ENCODE data around the gene CNNM2. TPM values are rescaled to one million over a fixed set of nuclear protein-coding genes. Genes with fewer than 3 reads are reported as not detected.
"Not testable (repeated sequence)": the region's sequence is repeated elsewhere in the genome, so short reads cannot be mapped to it uniquely, and the experiment has no call there.

Gene CNNM2
- total RNA-seq, 2 experiments from 2014 or later: 8.0 to 10.1 TPM

DNA sequence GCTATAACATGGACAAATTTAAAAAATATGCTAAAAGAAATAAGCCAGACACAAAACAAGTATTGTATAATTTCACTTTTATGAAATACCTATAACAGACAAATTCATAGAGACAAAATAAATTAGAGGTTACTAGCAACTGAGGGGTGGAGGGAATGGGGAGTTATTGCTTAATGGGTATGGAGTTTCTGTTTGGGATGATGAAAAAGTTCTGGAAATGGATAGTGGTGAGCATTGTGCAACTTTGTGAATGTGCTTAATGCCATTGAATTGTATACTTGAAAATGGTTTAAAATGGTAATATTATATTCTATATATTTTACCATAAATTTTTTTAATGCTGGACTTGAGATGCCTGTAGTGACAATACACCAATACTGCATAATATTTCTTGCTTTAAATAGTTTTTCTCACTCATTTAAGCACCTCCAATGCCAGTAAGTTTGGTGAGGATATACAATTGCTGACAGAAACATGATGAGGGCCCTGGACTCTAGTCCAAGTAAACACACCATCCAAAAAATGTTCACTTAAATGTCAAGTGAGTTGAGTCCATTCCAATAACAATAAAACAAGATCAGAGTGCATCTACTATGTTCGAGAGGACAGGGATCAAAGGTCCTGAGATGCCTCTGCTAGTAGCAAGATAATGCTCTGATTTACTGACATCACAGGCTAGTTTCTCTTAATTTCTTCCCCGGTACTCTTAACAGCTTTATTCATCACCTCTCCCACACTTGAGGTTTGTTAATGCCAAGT is 203.1 kb downstream of the CNNM2 start:
- H3K27ac Mint-ChIP-seq: no peak overlapping the region
- H3K27me3 Mint-ChIP-seq: no peaks in the 10 kb centered on the region

GRCh38 chr10:103123282-103124024 is 205.4 kb downstream of the CNNM2 start:
- H3K27me3 Mint-ChIP-seq: no peaks in the 10 kb centered on the region
- ATAC-seq (no peak), DNase-seq (no peak)
- peaks cover 30% of the 10 kb centered on the region for H3K4me1 Mint-ChIP-seq
- no peaks in the 10 kb centered on the region for H3K9me3 Mint-ChIP-seq (ENCODE audit: low read depth)
- H3K4me3 Mint-ChIP-seq: no peak overlapping the region
- no peak overlapping the region for H3K27ac Mint-ChIP-seq
- H3K36me3 Mint-ChIP-seq: peaks cover 19% of the 10 kb centered on the region
- CTCF ChIA-PET: no interaction called here

More for the DNA sequence above, 203.1 kb downstream of the CNNM2 start:
- no peak overlapping the region for H3K4me3 Mint-ChIP-seq
- DNase-seq (no peak), ATAC-seq (no peak)
- H3K4me1 Mint-ChIP-seq: peaks cover 17% of the 10 kb centered on the region
- no peaks in the 10 kb centered on the region for H3K9me3 Mint-ChIP-seq (ENCODE audit: low read depth)
- CTCF ChIA-PET: no interaction called here
- peaks cover 11% of the 10 kb centered on the region for H3K36me3 Mint-ChIP-seq

DNA sequence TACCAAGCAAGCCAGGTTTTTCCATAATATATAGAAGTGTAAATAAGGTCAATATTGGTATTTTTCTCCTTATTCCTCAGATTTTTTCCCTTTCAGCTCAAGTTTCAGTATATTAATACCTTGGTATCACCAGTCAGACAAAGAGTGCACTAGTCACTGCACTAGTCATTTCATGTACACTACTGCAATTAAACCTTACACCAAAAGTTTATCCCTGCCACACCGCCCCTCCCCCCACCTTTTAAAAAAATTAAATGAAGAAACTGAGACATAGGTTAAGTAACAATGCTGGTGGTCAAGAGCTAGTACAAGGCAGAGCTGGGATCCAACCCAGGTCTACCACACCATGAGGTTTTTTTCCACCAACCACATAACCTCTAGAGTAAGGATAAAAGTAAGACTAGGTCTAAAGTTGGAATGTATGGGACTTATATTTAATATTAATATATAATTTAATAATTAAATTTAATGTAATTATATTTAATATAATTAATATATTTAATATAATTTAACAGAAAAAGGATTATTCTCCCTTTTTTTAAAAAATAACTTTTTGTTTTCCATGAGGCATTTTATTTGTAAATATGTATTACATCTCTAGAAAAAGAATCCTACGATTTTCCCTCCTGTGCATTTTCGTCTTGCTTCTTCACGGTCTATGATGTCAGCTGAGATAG is 206.5 kb downstream of the CNNM2 start:
- CTCF ChIA-PET: interaction anchor here (0.6 to 0.8 kb wide), 2 partner anchors 206 to 371 kb away, joined by 3 read pairs; partner anchors contain the start of gene CNNM2
- no peak for ATAC-seq

DNA sequence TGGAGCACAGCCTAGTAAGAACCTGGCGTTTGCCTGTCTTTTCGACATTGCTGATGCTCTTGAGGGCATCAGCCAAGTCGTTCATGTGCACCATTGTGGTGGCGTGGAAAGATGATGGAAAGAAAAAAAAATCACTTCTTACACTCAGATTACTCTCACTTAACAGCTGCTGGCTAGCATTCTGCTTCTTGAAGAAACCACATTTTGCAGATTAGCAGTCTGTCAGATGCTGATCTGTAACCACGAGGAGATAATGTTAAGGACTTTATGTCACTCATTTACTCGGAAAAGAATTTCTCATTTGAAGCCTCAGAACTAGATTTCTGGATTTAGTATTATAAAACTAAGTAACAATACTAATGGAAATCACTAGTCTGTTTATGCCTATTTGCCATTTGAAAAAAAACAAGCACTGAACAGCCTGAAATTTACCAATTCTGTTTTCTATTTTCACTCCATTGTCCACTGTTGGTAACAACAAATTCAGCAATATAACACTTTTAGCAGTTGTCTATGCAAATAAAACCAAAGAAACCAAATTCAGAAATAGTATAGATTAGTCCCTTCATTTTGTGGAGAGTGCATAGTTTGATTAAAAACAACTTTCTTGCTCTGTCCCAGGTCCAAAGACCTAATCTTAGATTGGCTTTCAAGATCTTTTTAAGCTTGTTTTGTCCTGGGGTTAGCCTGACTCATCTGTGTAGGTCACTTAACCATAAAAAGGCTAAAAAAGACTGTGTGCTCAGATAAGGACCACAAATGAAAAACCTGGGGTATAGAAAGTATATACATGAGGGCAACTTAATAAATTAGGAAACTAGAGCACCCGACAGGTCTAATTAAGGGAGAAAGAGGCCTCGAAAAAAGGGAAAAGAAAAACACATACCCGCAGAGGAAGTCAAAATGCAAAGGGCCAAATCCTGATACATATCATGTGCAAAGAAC is 207.5 kb downstream of the CNNM2 start:
- peaks cover 20% of the 10 kb centered on the region for H3K36me3 Mint-ChIP-seq
- CTCF ChIA-PET: interaction anchor here (0.6 to 0.8 kb wide), 2 partner anchors 207 to 372 kb away, joined by 3 read pairs; partner anchors contain the start of gene CNNM2
- no peaks in the 10 kb centered on the region for H3K27me3 Mint-ChIP-seq
- no peak for ATAC-seq
- H3K9me3 Mint-ChIP-seq (ENCODE audit: low read depth): no peaks in the 10 kb centered on the region
- H3K27ac Mint-ChIP-seq: no peak overlapping the region
- H3K4me1 Mint-ChIP-seq: peaks cover 30% of the 10 kb centered on the region
- DNase-seq: no peak
- H3K4me3 Mint-ChIP-seq: no peak overlapping the region

More for the DNA sequence above, 206.5 kb downstream of the CNNM2 start:
- Mint-ChIP-seq H3K36me3 (peaks cover 19% of the 10 kb centered on the region), H3K27me3 (no peaks in the 10 kb centered on the region), H3K4me3 (no peak overlapping the region), H3K9me3 (ENCODE audit: low read depth) (no peaks in the 10 kb centered on the region), H3K4me1 (peaks cover 30% of the 10 kb centered on the region), H3K27ac (no peak overlapping the region)
- DNase-seq: no peak

- Mint-ChIP-seq H3K4me1 (peaks cover 30% of the 10 kb centered on the region), H3K4me3 (no peak overlapping the region), H3K27me3 (no peaks in the 10 kb centered on the region), H3K36me3 (peaks cover 34% of the 10 kb centered on the region), H3K27ac (no peak overlapping the region), H3K9me3 (ENCODE audit: low read depth) (no peaks in the 10 kb centered on the region)
- CTCF ChIA-PET: no interaction called here
- DNase-seq (no peak), ATAC-seq (no peak)
Measured at GRCh38 chr10:103127241-103127640, 209.1 kb downstream of the CNNM2 start.

GRCh38 chr10:103130180-103130579 is 212.1 kb downstream of the CNNM2 start:
- H3K4me3 Mint-ChIP-seq; H3K9me3 Mint-ChIP-seq (ENCODE audit: low read depth); ATAC-seq; DNase-seq; H3K27me3 Mint-ChIP-seq; CTCF ChIA-PET; H3K27ac Mint-ChIP-seq: not testable (repeated sequence)
- Mint-ChIP-seq H3K36me3 (peaks cover 53% of the 10 kb centered on the region), H3K4me1 (peaks cover 23% of the 10 kb centered on the region)

- H3K9me3 Mint-ChIP-seq (ENCODE audit: low read depth): peaks cover 3% of the 10 kb centered on the region
- H3K4me3 Mint-ChIP-seq: no peak overlapping the region
- no peak for ATAC-seq
- H3K27me3 Mint-ChIP-seq: no peaks in the 10 kb centered on the region
- DNase-seq: no peak
- H3K4me1 Mint-ChIP-seq: peaks cover 16% of the 10 kb centered on the region
- H3K36me3 Mint-ChIP-seq: peaks cover 56% of the 10 kb centered on the region
- CTCF ChIA-PET: no interaction called here
- H3K27ac Mint-ChIP-seq: no peak overlapping the region
Measured at GRCh38 chr10:103130910-103131309, 212.8 kb downstream of the CNNM2 start.

- H3K4me3 Mint-ChIP-seq; DNase-seq; CTCF ChIA-PET; H3K4me1 Mint-ChIP-seq; H3K27me3 Mint-ChIP-seq; H3K27ac Mint-ChIP-seq; H3K9me3 Mint-ChIP-seq (ENCODE audit: low read depth); ATAC-seq: not testable (repeated sequence)
- peaks cover 68% of the 10 kb centered on the region for H3K36me3 Mint-ChIP-seq
Measured at GRCh38 chr10:103135168-103135567, 217.1 kb downstream of the CNNM2 start.

DNA sequence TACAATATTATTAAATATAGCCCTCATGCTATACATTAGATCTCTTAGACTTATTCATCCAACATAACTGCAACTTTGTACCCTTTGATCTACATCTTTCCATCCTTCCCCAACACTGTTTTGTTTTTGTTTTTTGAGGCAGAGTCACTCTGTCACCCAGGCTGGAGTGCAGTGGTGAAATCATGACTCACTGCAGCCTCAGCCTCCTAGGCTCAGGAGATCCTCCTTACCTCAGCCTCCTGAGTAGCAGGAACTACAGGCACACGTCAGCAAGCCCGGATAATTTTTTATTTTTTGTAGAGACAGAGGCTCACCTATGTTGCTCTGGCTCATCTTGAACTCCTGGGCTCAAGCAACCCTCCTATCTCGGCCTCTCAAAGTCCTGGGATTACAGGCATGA is 221.7 kb downstream of the CNNM2 start:
- CTCF ChIA-PET: no interaction called here
- Mint-ChIP-seq H3K27me3 (no peaks in the 10 kb centered on the region), H3K4me3 (no peak overlapping the region), H3K9me3 (ENCODE audit: low read depth) (peaks cover 4% of the 10 kb centered on the region), H3K4me1 (no peaks in the 10 kb centered on the region), H3K27ac (no peak overlapping the region), H3K36me3 (peaks cover 46% of the 10 kb centered on the region)
- ATAC-seq: no peak
- DNase-seq: no peak

Other genes starting within 250 kb of the CNNM2 start
- gene ARL3, start 203.9 kb upstream of the CNNM2 start, total RNA-seq: 1 to 10 TPM; 7.2 to 9.7 TPM
- gene SFXN2, start 203.7 kb upstream of the CNNM2 start, total RNA-seq: 10 to 100 TPM; 22.1 to 30.1 TPM
- gene WBP1L, start 174.3 kb upstream of the CNNM2 start, total RNA-seq: 10 to 100 TPM; 23.9 to 24.6 TPM
- gene CYP17A1, start 80.9 kb upstream of the CNNM2 start, total RNA-seq: not detected
- gene BORCS7, start 64.0 kb upstream of the CNNM2 start, total RNA-seq: 1 to 10 TPM; 6.6 to 8.4 TPM
- gene AS3MT, start 48.8 kb upstream of the CNNM2 start, total RNA-seq: under 1 TPM in 1 of 2 experiments, not detected in 1; 0.41 TPM